Large intestine (tissue), 3 donors: ENCODE data around the gene ARHGAP24. TPM values are rescaled to one million over a fixed set of nuclear protein-coding genes. Genes with fewer than 3 reads are reported as not detected.

Experiments
- DNase-seq, 2 donors: peaks; one replicate each; pipeline versions ENCODE4 v3.0.0 to v3.0.0-alpha.2; 2013
- H3K27ac ChIP-seq: one replicate; pipeline ENCODE4 v1.5.1; 2013; ENCODE audit warnings: low read length
- H3K27me3 ChIP-seq: 2 replicates; pipeline ENCODE4 v1.6.1; 2013; ENCODE audit warnings: low read length; ENCODE audit not compliant: control insufficient read depth, insufficient read depth
- H3K36me3 ChIP-seq: 2 replicates; pipeline ENCODE4 v1.6.1; 2013; ENCODE audit warnings: low read length; ENCODE audit not compliant: control insufficient read depth, insufficient read depth
- H3K4me1 ChIP-seq: one replicate; pipeline ENCODE4 v1.6.1; 2013; ENCODE audit warnings: low read length; ENCODE audit not compliant: control insufficient read depth, insufficient read depth
- H3K4me3 ChIP-seq: one replicate; pipeline ENCODE4 v1.5.1; 2013; ENCODE audit warnings: low read length
- H3K9me3 ChIP-seq: one replicate; pipeline ENCODE4 v1.6.1; 2013; ENCODE audit warnings: mild to moderate bottlenecking, low read depth, low read length, moderate library complexity; ENCODE audit not compliant: control insufficient read depth
- WGBS: methylation state at CpG from one replicate; pipeline ENCODE4 v1.1.5; 2013; ENCODE audit warnings: low lambda C conversion rate; ENCODE audit not compliant: insufficient coverage; 5-methylcytosine and 5-hydroxymethylcytosine counted together
- polyA plus RNA-seq: library from polyadenylated mRNA; unstranded; fragments of 120-200 nt; gene quantifications from one replicate; pipeline ENCODE4 v1.2.1, GENCODE V29; 2013

ARHGAP24 gene
- polyA plus RNA-seq, 1 donor, result 6.7 TPM

DNA sequence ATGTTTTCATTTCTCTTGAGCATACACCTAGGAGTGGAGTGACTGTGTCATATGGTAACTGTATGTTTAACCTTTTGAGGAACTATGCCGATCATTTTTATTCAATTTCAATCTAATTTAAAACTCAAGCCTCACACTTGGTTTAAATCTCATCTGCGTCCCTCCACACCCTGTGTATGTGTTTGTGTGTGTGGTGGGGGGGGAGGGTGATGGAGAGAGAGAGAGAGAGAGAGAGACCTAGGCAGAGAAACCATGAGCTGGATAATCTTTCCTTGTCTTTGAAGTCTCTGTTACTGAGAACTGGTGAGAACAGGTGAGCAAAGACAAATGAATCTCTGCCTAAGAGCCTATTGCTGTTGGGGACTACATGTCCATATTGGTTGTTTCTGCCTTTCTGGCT lies 105.0 kb downstream of the ARHGAP24 start:
- H3K4me1 ChIP-seq, result no peaks in the 10 kb centered on the region
- no peak overlapping the region for H3K4me3 ChIP-seq
- WGBS, result no CpG with 5 or more reads among the region's 2 CpGs
- no peaks in the 10 kb centered on the region for H3K36me3 ChIP-seq
- no peaks in the 10 kb centered on the region for H3K27me3 ChIP-seq
- H3K9me3 ChIP-seq, result no peaks in the 10 kb centered on the region
- no peak overlapping the region for H3K27ac ChIP-seq
- no peak for DNase-seq

DNA sequence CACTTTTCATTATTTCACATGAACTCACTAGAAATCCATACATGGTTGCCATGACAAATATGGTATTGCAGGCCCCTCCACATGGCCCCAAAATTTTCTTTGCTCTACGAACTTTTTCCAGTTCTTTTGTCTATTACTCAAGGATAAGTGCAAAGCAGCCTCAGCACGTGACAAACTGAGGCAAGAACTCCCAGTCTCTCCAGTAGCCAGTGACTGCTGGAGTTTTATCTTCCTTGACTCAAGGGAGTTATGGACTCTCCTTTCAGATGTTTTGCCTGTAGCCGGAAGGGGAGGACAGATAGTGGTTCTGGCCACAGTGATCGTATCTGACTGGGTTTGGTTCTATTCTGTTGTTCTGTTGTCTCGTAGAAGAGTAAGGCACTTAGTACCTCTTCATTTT lies 105.5 kb downstream of the ARHGAP24 start:
- no peaks in the 10 kb centered on the region for H3K27me3 ChIP-seq
- H3K4me1 ChIP-seq, result no peaks in the 10 kb centered on the region
- no peaks in the 10 kb centered on the region for H3K9me3 ChIP-seq
- DNase-seq, result no peak
- no peaks in the 10 kb centered on the region for H3K36me3 ChIP-seq
- no peak overlapping the region for H3K4me3 ChIP-seq
- 60% methylated on average over 1 of the region's 5 CpGs for WGBS
- no peak overlapping the region for H3K27ac ChIP-seq

DNA sequence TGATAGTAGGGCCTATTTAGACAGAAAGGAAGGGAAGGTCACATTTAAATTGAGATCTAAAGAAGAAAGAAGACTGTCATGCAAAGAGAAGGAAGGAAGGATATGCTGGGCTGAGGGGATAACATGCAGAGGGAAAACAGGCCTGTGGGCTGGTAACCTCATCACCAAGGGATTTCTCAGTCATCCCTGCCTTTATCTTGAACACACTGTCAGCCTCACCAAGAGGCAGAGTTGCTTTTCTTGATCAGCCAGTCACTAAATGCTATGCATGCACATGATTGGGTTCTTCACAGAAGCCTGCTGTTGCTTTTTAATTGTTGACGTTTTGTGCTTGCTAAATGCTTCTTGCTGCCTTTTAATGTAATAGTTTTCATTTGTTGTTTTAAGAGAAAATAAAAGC lies 113.0 kb downstream of the ARHGAP24 start:
- no peaks in the 10 kb centered on the region for H3K4me1 ChIP-seq
- WGBS, result no CpG with 5 or more reads among the region's 1 CpG

GRCh38 chr4:85591406-85592098 lies 116.6 kb downstream of the ARHGAP24 start:
- Histone ChIP-seq H3K27ac (no peak overlapping the region), H3K9me3 (peaks cover 3% of the 10 kb centered on the region), H3K36me3 (no peaks in the 10 kb centered on the region), H3K4me3 (no peak overlapping the region), H3K4me1 (no peaks in the 10 kb centered on the region), H3K27me3 (no peaks in the 10 kb centered on the region)
- DNase-seq, result no peak
- WGBS, result 93% methylated on average over 2 of the region's 3 CpGs

More for the DNA sequence above, 113.0 kb downstream of the ARHGAP24 start:
- DNase-seq, result no peak
- H3K27ac ChIP-seq, result no peak overlapping the region
- no peak overlapping the region for H3K4me3 ChIP-seq
- no peaks in the 10 kb centered on the region for H3K27me3 ChIP-seq
- H3K36me3 ChIP-seq, result no peaks in the 10 kb centered on the region
- H3K9me3 ChIP-seq, result peaks cover 3% of the 10 kb centered on the region

DNA sequence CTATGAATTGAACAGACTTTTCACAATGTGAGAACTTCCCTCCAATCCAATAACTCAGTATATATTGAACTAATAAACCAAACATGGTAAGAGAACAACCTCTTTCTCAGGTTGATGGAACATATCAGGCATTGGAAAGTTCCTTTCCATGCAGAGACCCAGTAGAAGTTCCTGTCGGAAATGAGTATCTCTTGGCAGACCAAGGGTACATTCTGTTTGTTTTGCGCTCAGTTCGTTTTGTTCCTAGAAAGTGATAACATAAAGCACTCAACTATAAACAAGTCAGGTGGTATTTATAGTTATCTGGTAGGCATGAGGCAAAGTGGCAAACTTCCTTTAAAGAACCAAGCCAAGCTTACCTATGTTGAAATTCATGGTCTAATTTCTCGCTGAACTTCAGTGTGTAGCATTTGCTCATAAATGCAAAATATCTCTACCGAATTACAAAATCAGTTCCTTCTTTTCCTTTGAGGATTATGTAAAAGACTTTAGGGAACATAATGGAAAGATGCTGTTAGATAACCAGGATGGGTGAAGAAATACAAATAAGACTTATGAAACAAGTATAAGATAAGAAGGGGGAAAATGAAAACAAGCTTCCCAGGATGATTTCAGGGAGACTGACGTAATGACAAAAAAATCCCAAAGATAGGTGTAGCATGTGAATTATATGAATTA lies 120.3 kb downstream of the ARHGAP24 start:
- Histone ChIP-seq H3K27ac (no peak overlapping the region), H3K27me3 (no peaks in the 10 kb centered on the region), H3K4me3 (no peak overlapping the region), H3K9me3 (no peaks in the 10 kb centered on the region), H3K36me3 (no peaks in the 10 kb centered on the region), H3K4me1 (no peaks in the 10 kb centered on the region)
- DNase-seq, result no peak
- WGBS, result 100% methylated on average over 1 of the region's 6 CpGs

- no peak overlapping the region for H3K27ac ChIP-seq
Measured at GRCh38 chr4:85595796-85596559, 121.0 kb downstream of the ARHGAP24 start.

DNA sequence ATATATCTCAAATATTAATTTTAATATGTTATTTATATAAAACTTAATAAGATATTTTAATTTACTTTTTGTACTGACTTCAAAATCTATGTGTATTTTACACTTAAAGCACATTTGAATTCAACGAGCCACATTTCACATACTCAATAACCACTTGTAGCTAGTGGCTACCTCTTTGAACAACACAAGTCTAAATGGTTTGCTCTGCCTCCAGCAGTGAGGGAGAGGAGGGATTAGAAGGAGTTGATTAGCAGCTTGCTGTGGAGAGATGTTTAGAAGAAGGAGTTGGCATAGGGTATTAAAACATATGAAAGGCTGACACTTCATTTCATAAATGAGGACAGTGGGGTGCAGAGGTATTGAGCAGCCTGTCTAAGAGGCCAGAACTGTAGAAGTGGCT lies 124.0 kb downstream of the ARHGAP24 start:
- H3K27ac ChIP-seq, result no peak overlapping the region
- WGBS, result 60% methylated on average over 1 of the region's 1 CpG
- H3K9me3 ChIP-seq, result no peaks in the 10 kb centered on the region
- no peaks in the 10 kb centered on the region for H3K36me3 ChIP-seq
- H3K27me3 ChIP-seq, result no peaks in the 10 kb centered on the region
- H3K4me3 ChIP-seq, result no peak overlapping the region
- H3K4me1 ChIP-seq, result no peaks in the 10 kb centered on the region
- no peak for DNase-seq

More at GRCh38 chr4:85595796-85596559, 121.0 kb downstream of the ARHGAP24 start:
- H3K9me3 ChIP-seq, result no peaks in the 10 kb centered on the region
- DNase-seq, result no peak
- no peak overlapping the region for H3K4me3 ChIP-seq
- WGBS, result no CpG with 5 or more reads among the region's 1 CpG
- H3K36me3 ChIP-seq, result no peaks in the 10 kb centered on the region
- no peaks in the 10 kb centered on the region for H3K27me3 ChIP-seq
- H3K4me1 ChIP-seq, result no peaks in the 10 kb centered on the region

- no peak overlapping the region for H3K27ac ChIP-seq
- H3K9me3 ChIP-seq, result no peaks in the 10 kb centered on the region
- no peaks in the 10 kb centered on the region for H3K27me3 ChIP-seq
- no CpG with 5 or more reads among the region's 4 CpGs for WGBS
- no peak for DNase-seq
- H3K36me3 ChIP-seq, result no peaks in the 10 kb centered on the region
- H3K4me3 ChIP-seq, result no peak overlapping the region
- no peaks in the 10 kb centered on the region for H3K4me1 ChIP-seq
Measured at GRCh38 chr4:85600501-85600900, 125.6 kb downstream of the ARHGAP24 start.

GRCh38 chr4:85603437-85604336 lies 128.7 kb downstream of the ARHGAP24 start:
- Histone ChIP-seq H3K27me3 (no peaks in the 10 kb centered on the region), H3K36me3 (no peaks in the 10 kb centered on the region), H3K9me3 (no peaks in the 10 kb centered on the region), H3K27ac (no peak overlapping the region), H3K4me1 (no peaks in the 10 kb centered on the region), H3K4me3 (no peak overlapping the region)
- WGBS, result 83% methylated on average over 1 of the region's 3 CpGs
- DNase-seq, result peak in 1 of 2 donors; percentile 16

DNA sequence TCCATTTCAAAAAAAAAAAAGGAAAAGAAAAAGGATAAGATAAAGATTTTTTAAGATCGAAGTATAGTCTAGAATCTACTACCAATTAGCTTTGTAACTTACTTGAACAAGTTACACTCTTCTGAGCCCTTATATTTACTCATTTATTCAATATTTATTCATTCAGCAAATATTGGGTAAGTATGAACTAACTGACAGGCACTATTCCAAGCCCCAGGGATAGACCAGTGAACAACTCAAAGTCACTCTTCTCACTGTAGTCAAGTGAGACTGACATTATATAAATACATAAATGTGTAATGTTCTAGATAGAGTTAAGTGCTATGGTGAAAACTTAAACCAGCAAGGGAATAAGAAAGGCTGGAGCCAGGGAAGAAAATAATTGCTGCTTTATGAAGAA lies 131.6 kb downstream of the ARHGAP24 start:
- 100% methylated on average over 1 of the region's 1 CpG for WGBS
- no peaks in the 10 kb centered on the region for H3K27me3 ChIP-seq
- H3K36me3 ChIP-seq, result no peaks in the 10 kb centered on the region
- no peaks in the 10 kb centered on the region for H3K9me3 ChIP-seq
- no peak overlapping the region for H3K27ac ChIP-seq
- no peak overlapping the region for H3K4me3 ChIP-seq
- H3K4me1 ChIP-seq, result no peaks in the 10 kb centered on the region
- DNase-seq, result no peak
